ENCODE data around the gene CHD9.

CHD9 gene

GRCh38 chr16:53058882-53059281, 4.1 kb downstream of the CHD9 start:
- POLR2A ChIA-PET = no interaction called here
- TF ChIP-seq PKNOX1 (IDR thresholded peaks at IDR 0.05) = no peak
- no peak for TF ChIP-seq HDGF (IDR thresholded peaks at IDR 0.05; ENCODE audit: borderline replicate concordance)
- no peak for TF ChIP-seq SP1 (IDR thresholded peaks at IDR 0.05)
- no peak for TF ChIP-seq TARDBP (IDR thresholded peaks at IDR 0.05)
- TF ChIP-seq LEF1 (IDR thresholded peaks at IDR 0.05; ENCODE audit: borderline replicate concordance) = no peak
- TF ChIP-seq ARNT (IDR thresholded peaks at IDR 0.05) = no peak
- TF ChIP-seq CTBP1 (IDR thresholded peaks at IDR 0.05; ENCODE audit: borderline replicate concordance) = no peak
- no peak for TF ChIP-seq ELF4 (IDR thresholded peaks at IDR 0.05)
- TF ChIP-seq L3MBTL2 (conservative IDR thresholded peaks at IDR 0.05) = no peak
- TF ChIP-seq FOXM1 (IDR thresholded peaks at IDR 0.05; ENCODE audit: borderline replicate concordance) = no peak
- no peak for DNase-seq (ENCODE audit: extremely low spot score)
- CTCF ChIA-PET = no interaction called here

- TF ChIP-seq ELF4 (IDR thresholded peaks at IDR 0.05) (no peak), TARDBP (IDR thresholded peaks at IDR 0.05) (no peak), FOXK2 (IDR thresholded peaks at IDR 0.05) (no peak), FOXA1 (IDR thresholded peaks at IDR 0.05) (no peak), FOXM1 (IDR thresholded peaks at IDR 0.05; ENCODE audit: borderline replicate concordance) (no peak), CTBP1 (IDR thresholded peaks at IDR 0.05; ENCODE audit: borderline replicate concordance) (no peak), L3MBTL2 (conservative IDR thresholded peaks at IDR 0.05) (no peak), ZNF384 (IDR thresholded peaks at IDR 0.05) (no peak), ARNT (IDR thresholded peaks at IDR 0.05) (no peak), SUZ12 (IDR thresholded peaks at IDR 0.05) (no peak), PKNOX1 (IDR thresholded peaks at IDR 0.05) (no peak), HDGF (IDR thresholded peaks at IDR 0.05; ENCODE audit: borderline replicate concordance) (no peak), SP1 (IDR thresholded peaks at IDR 0.05) (no peak), NFRKB (IDR thresholded peaks at IDR 0.05) (no peak), LEF1 (IDR thresholded peaks at IDR 0.05; ENCODE audit: borderline replicate concordance) (no peak), BHLHE40 (IDR thresholded peaks at IDR 0.05; ENCODE audit: borderline replicate concordance) (no peak)
- ChIA-PET POLR2A (no interaction called here), CTCF (no interaction called here)
- no peak for DNase-seq (ENCODE audit: extremely low spot score)
Observed at GRCh38 chr16:53059672-53060071, 4.9 kb downstream of the CHD9 start.

- POLR2A ChIA-PET = no interaction called here
Observed at GRCh38 chr16:53061256-53061655, 6.5 kb downstream of the CHD9 start.

GRCh38 chr16:53061701-53062159, 6.9 kb downstream of the CHD9 start:
- CTCF ChIA-PET = no interaction called here
- no peak for DNase-seq (ENCODE audit: extremely low spot score)
- no peak for TF ChIP-seq FOXM1 (IDR thresholded peaks at IDR 0.05; ENCODE audit: borderline replicate concordance)
- no peak for TF ChIP-seq CTBP1 (IDR thresholded peaks at IDR 0.05; ENCODE audit: borderline replicate concordance)
- TF ChIP-seq TARDBP (IDR thresholded peaks at IDR 0.05) = no peak
- TF ChIP-seq FOXA1 (IDR thresholded peaks at IDR 0.05) = no peak
- no peak for TF ChIP-seq ZNF384 (IDR thresholded peaks at IDR 0.05)
- no peak for TF ChIP-seq SUZ12 (IDR thresholded peaks at IDR 0.05)
- no peak for TF ChIP-seq PKNOX1 (IDR thresholded peaks at IDR 0.05)
- no peak for TF ChIP-seq HDGF (IDR thresholded peaks at IDR 0.05; ENCODE audit: borderline replicate concordance)
- TF ChIP-seq FOXK2 (IDR thresholded peaks at IDR 0.05) = no peak
- TF ChIP-seq L3MBTL2 (conservative IDR thresholded peaks at IDR 0.05) = no peak
- TF ChIP-seq LEF1 (IDR thresholded peaks at IDR 0.05; ENCODE audit: borderline replicate concordance) = no peak
- TF ChIP-seq NFRKB (IDR thresholded peaks at IDR 0.05) = no peak
- TF ChIP-seq ELF4 (IDR thresholded peaks at IDR 0.05) = no peak
- TF ChIP-seq SP1 (IDR thresholded peaks at IDR 0.05) = no peak
- TF ChIP-seq BHLHE40 (IDR thresholded peaks at IDR 0.05; ENCODE audit: borderline replicate concordance) = no peak
- TF ChIP-seq ARNT (IDR thresholded peaks at IDR 0.05) = no peak
- POLR2A ChIA-PET = no interaction called here

More at GRCh38 chr16:53061256-53061655, 6.5 kb downstream of the CHD9 start:
- DNase-seq (ENCODE audit: extremely low spot score) = no peak
- CTCF ChIA-PET = no interaction called here
- TF ChIP-seq CTBP1 (IDR thresholded peaks at IDR 0.05; ENCODE audit: borderline replicate concordance) (no peak), ARNT (IDR thresholded peaks at IDR 0.05) (no peak)

GRCh38 chr16:53064081-53064578, 9.3 kb downstream of the CHD9 start:
- ChIA-PET CTCF (interaction anchor here (0.7 kb wide), 1 partner anchor 11 kb away, joined by 3 read pairs; no protein-coding TSS in a partner anchor), POLR2A (no interaction called here)
- TF ChIP-seq CTBP1 (IDR thresholded peaks at IDR 0.05; ENCODE audit: borderline replicate concordance) (no peak), L3MBTL2 (conservative IDR thresholded peaks at IDR 0.05) (no peak), FOXA1 (IDR thresholded peaks at IDR 0.05) (no peak), FOXM1 (IDR thresholded peaks at IDR 0.05; ENCODE audit: borderline replicate concordance) (no peak), ZNF384 (IDR thresholded peaks at IDR 0.05) (no peak), BHLHE40 (IDR thresholded peaks at IDR 0.05; ENCODE audit: borderline replicate concordance) (no peak), ELF4 (IDR thresholded peaks at IDR 0.05) (no peak), ARNT (IDR thresholded peaks at IDR 0.05) (no peak), HDGF (IDR thresholded peaks at IDR 0.05; ENCODE audit: borderline replicate concordance) (no peak), PKNOX1 (IDR thresholded peaks at IDR 0.05) (no peak), SP1 (IDR thresholded peaks at IDR 0.05) (no peak), NFRKB (IDR thresholded peaks at IDR 0.05) (no peak), TARDBP (IDR thresholded peaks at IDR 0.05) (no peak)
- no peak for DNase-seq (ENCODE audit: extremely low spot score)
